GM12873 (cell line): ENCODE data around the gene PUM2.

Source experiments
- CTCF ChIP-seq: IDR thresholded peaks from 2 replicates; pipeline ENCODE4 v1.5.1; 2012; ENCODE audit warnings: low read depth, mild to moderate bottlenecking, moderate library complexity, low read length, control low read depth; ENCODE audit not compliant: insufficient read depth; ENCODE audit errors: missing control alignments

The PUM2 gene

GRCh38 chr2:20363578-20363977 lies 12.9 kb upstream of the PUM2 start:
- no peak for TF ChIP-seq CTCF

- no peak for TF ChIP-seq CTCF
These were observed 12.2 kb upstream of the PUM2 start for GRCh38 chr2:20362701-20363435.

GRCh38 chr2:20361893-20362292 lies 11.2 kb upstream of the PUM2 start:
- TF ChIP-seq CTCF = no peak

GRCh38 chr2:20359096-20359495 lies 8.5 kb upstream of the PUM2 start:
- TF ChIP-seq CTCF = no peak

GRCh38 chr2:20357638-20358389 lies 7.2 kb upstream of the PUM2 start:
- no peak for TF ChIP-seq CTCF

- TF ChIP-seq CTCF = no peak
These were observed 5.4 kb upstream of the PUM2 start for GRCh38 chr2:20356042-20356441.

GRCh38 chr2:20355131-20355530 lies 4.5 kb upstream of the PUM2 start:
- TF ChIP-seq CTCF = no peak
